GM12891 (cell line): ENCODE results near the gene TUBB6.

ENCODE experiments used
- PAX5 ChIP-seq: IDR thresholded peaks from 2 replicates; pipeline ENCODE4 v1.6.1; 2011; ENCODE audit warnings: low read length, moderate library complexity, mild to moderate bottlenecking; ENCODE audit not compliant: insufficient read depth, severe bottlenecking
- POLR2A ChIP-seq: IDR thresholded peaks from 2 replicates; pipeline ENCODE4 v1.6.1; 2011; ENCODE audit warnings: low read depth, low read length, control low read depth
- POLR2AphosphoS5 ChIP-seq: IDR thresholded peaks from 2 replicates; pipeline ENCODE4 v1.6.1; 2011; ENCODE audit warnings: low read depth, low read length, control low read depth
- SPI1 ChIP-seq: IDR thresholded peaks from 2 replicates; pipeline ENCODE4 v1.6.1; 2011; ENCODE audit warnings: low read depth, low read length, control low read depth
- TAF1 ChIP-seq: IDR thresholded peaks from 2 replicates; pipeline ENCODE4 v1.6.1; 2011; ENCODE audit warnings: low read depth, low read length, control low read depth

DNA sequence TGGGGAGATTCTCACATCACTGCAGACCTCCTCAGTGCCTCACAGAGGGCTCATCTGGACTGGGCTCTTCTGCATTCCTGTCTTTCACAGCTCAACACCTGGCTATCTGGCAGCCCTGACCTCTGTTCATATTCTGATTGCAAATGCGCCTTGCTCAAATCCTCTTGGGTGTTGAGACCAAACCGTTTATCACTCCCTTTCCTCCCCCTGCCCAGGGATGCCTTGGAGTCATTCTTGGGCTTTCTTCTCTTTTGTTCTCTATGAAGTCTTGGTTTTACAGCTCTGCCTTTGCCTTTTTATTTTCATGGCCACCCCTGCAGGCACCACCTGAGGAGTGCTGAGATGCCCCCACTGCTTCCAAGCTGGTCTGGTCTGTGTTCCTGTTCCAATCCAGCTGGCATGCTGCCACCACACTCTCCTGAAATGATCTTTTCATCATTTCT is 26.3 kb downstream of the TUBB6 start:
- TF ChIP-seq POLR2A: no peak
- TF ChIP-seq POLR2AphosphoS5: no peak
- no peak for TF ChIP-seq TAF1
- no peak for TF ChIP-seq SPI1
- TF ChIP-seq PAX5: no peak
